Nephron (organoid): ENCODE results near the gene PVALB.
A peak's percentile ranks its signal among the peaks of the same experiment; 100 is the strongest.

Source experiments
- H3K27ac Mint-ChIP-seq, 3 experiments: 2 replicates each; pipeline ENCODE4 v1.8.0; 2020; ENCODE audit warnings: mixed read lengths in 3 of 3, mild to moderate bottlenecking in 2 of 3, moderate library complexity in 1 of 3
- H3K27me3 Mint-ChIP-seq: 2 replicates; pipeline ENCODE4 v1.8.0; 2021; ENCODE audit warnings: low read depth, mild to moderate bottlenecking, moderate library complexity, mixed read lengths
- H3K36me3 Mint-ChIP-seq: 2 replicates; pipeline ENCODE4 v1.8.0; 2020; ENCODE audit warnings: low read depth, mixed read lengths
- H3K4me1 Mint-ChIP-seq: 2 replicates; pipeline ENCODE4 v1.8.0; 2020; ENCODE audit warnings: mixed read lengths
- H3K4me3 Mint-ChIP-seq, 3 experiments: 2 replicates each; pipeline ENCODE4 v1.8.0; 2020; ENCODE audit warnings: mild to moderate bottlenecking in 3 of 3, mixed read lengths in 3 of 3, moderate library complexity in 2 of 3
- H3K9me3 Mint-ChIP-seq: 2 replicates; pipeline ENCODE4 v1.8.0; 2020; ENCODE audit warnings: mixed read lengths
- CTCF ChIP-seq, 3 experiments: fragments of 200-600 bp; sonication (generic); IDR thresholded peaks; one replicate each; pipeline ENCODE4 v1.5.0; 2021; ENCODE audit warnings: antibody characterized with exemption in 3 of 3; ENCODE audit not compliant: unreplicated experiment in 3 of 3

Gene PVALB

GRCh38 chr22:36852056-36852973 lies 35.5 kb upstream of the PVALB start:
- Mint-ChIP-seq H3K4me3 (no peak overlapping the region), H3K27ac (peak overlapping the region in 1 of 3 experiments; percentile 55), H3K4me1 (peaks cover 28% of the 10 kb centered on the region), H3K27me3 (peaks cover 37% of the 10 kb centered on the region), H3K9me3 (no peaks in the 10 kb centered on the region), H3K36me3 (no peaks in the 10 kb centered on the region)
- no peak for TF ChIP-seq CTCF (IDR thresholded peaks at IDR 0.05; ENCODE audit: unreplicated experiment in 3 of 3)

DNA sequence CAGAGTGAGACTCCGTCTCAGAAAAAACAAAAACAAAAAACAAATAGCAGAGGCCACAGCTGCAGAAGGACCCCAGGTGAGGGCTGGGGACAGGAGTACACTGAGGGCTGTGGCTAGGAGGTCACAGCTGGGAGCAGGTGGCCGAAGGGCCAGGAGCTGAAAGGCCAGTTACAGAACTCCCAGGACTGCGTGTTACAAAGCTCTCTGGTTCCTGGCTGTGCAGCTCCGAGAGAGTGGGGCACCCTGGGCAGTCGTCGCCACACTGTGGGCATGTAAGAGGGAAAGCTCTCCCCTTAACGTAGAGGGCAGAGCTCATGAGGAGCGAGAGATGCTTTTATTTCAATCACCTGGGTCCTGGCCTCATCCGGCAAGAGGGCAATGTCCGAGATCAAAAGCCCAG lies 33.8 kb upstream of the PVALB start:
- TF ChIP-seq CTCF (IDR thresholded peaks at IDR 0.05; ENCODE audit: unreplicated experiment in 3 of 3), result no peak
- no peaks in the 10 kb centered on the region for H3K36me3 Mint-ChIP-seq
- H3K4me1 Mint-ChIP-seq, result peaks cover 18% of the 10 kb centered on the region
- peaks cover 30% of the 10 kb centered on the region for H3K27me3 Mint-ChIP-seq
- H3K9me3 Mint-ChIP-seq, result no peaks in the 10 kb centered on the region
- no peak overlapping the region for H3K4me3 Mint-ChIP-seq
- no peak overlapping the region for H3K27ac Mint-ChIP-seq

- H3K4me3 Mint-ChIP-seq, result no peak overlapping the region
- no peak for TF ChIP-seq CTCF (IDR thresholded peaks at IDR 0.05; ENCODE audit: unreplicated experiment in 3 of 3)
These were observed 33.2 kb upstream of the PVALB start for GRCh38 chr22:36850056-36850455.

DNA sequence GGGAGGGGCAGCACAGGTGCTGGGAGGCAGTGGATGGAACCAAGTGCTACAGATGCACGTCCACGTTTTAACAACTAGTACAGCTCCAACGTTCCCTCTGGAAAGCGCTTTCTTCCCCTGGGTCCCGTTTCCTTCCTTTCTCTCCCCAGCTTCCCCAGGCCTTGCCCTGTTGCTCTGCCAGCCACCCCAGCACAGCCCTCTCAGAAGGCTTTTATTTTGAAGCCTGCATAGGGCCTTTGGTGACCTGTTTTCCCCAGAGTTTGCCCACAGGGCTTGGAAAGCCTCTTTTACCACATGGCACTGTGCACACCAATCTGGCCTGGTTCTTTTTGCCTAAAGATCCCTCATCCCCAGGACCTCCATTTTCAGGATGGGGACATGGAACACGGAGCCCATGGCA lies 30.1 kb upstream of the PVALB start:
- no peak for TF ChIP-seq CTCF (IDR thresholded peaks at IDR 0.05; ENCODE audit: unreplicated experiment in 3 of 3)
- Mint-ChIP-seq H3K4me1 (no peaks in the 10 kb centered on the region), H3K4me3 (no peak overlapping the region), H3K27me3 (peaks cover 39% of the 10 kb centered on the region), H3K36me3 (no peaks in the 10 kb centered on the region), H3K27ac (no peak overlapping the region), H3K9me3 (no peaks in the 10 kb centered on the region)

More at GRCh38 chr22:36850056-36850455, 33.2 kb upstream of the PVALB start:
- Mint-ChIP-seq H3K27ac (peak overlapping the region in 1 of 3 experiments; percentile 55), H3K36me3 (no peaks in the 10 kb centered on the region), H3K27me3 (peaks cover 30% of the 10 kb centered on the region), H3K9me3 (no peaks in the 10 kb centered on the region), H3K4me1 (peaks cover 14% of the 10 kb centered on the region)

DNA sequence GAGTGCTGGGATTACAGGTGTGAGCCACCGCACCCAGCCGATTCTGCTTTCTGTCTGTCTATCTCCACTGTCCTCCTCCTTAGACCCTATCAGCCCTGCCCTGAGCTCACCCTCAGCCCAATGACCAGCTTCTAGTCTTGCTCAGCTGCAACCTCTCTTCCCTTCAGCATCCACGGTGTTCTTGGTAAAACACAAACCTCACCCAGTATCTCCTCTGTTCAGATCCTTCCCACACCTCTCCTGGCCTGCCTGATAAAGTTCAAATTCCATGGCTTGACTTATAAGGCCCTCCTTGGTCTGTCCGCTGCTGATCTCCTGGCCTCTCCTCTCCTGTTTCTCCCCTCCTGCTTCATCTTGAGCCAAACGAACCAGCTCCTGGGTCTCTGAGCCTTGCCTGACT lies 29.4 kb upstream of the PVALB start:
- H3K9me3 Mint-ChIP-seq, result no peaks in the 10 kb centered on the region
- H3K4me1 Mint-ChIP-seq, result no peaks in the 10 kb centered on the region
- no peaks in the 10 kb centered on the region for H3K36me3 Mint-ChIP-seq
- TF ChIP-seq CTCF (IDR thresholded peaks at IDR 0.05; ENCODE audit: unreplicated experiment in 3 of 3), result no peak
- H3K27me3 Mint-ChIP-seq, result peaks cover 39% of the 10 kb centered on the region
- no peak overlapping the region for H3K4me3 Mint-ChIP-seq
- H3K27ac Mint-ChIP-seq, result no peak overlapping the region

- Mint-ChIP-seq H3K9me3 (peaks cover 8% of the 10 kb centered on the region), H3K36me3 (no peaks in the 10 kb centered on the region), H3K27me3 (peaks cover 15% of the 10 kb centered on the region), H3K27ac (no peak overlapping the region), H3K4me1 (peaks cover 12% of the 10 kb centered on the region), H3K4me3 (no peak overlapping the region)
- no peak for TF ChIP-seq CTCF (IDR thresholded peaks at IDR 0.05; ENCODE audit: unreplicated experiment in 3 of 3)
These were observed 23.3 kb upstream of the PVALB start for GRCh38 chr22:36840106-36840505.
